ENCODE results near the gene HYAL2.

The HYAL2 gene

DNA sequence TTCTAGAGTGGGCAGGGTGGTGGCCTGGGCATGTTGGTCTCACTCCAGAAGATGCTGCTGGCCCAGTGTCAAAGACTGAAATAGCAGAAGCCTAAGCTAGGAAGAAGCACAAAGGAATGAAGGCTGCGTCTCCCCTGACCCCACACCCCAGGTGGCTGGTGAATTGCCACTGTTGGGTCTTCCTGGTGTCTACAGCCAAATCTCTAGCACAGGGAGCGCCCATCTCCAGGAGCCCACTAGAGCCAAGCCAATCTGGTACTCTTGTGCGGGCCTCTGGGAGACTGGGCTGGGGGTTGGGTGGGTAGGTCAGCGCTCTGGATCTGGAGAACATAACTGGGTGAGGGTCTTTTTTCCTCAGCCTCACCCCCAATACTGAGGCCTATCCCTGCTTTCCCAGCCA lies 4.6 kb upstream of the HYAL2 start:
- peaks cover 10% of the 10 kb centered on the region for H3K79me1 ChIP-seq (ENCODE audit: low read depth, low read length)
- peaks cover 39 to 61% of the 10 kb centered on the region in 2 donors for H3K36me3 ChIP-seq (replicated peaks in 1 of 2; ENCODE audit: control insufficient read depth in 2 of 2, insufficient read depth in 2 of 2, low read length in 2 of 2)
- no peak overlapping the region for H3K9ac ChIP-seq (ENCODE audit: low read depth, low read length, poor library complexity)
- no CpG with 5 or more reads among the region's 4 CpGs for WGBS, 2 donors (ENCODE audit: extremely low coverage in 2 of 2, insufficient read length in 2 of 2, insufficient replicate concordance in 1 of 2)
- H3K18ac ChIP-seq (ENCODE audit: low read length) = no peak overlapping the region
- H3K23ac ChIP-seq (ENCODE audit: low read depth, low read length, poor library complexity) = no peak overlapping the region
- no peak overlapping the region for H2AK5ac ChIP-seq (ENCODE audit: low read depth, low read length)
- H4K8ac ChIP-seq (ENCODE audit: low read depth, low read length) = no peak overlapping the region
- no peak overlapping the region for H3K14ac ChIP-seq (ENCODE audit: low read length)
- H2BK120ac ChIP-seq (ENCODE audit: low read depth, low read length) = no peak overlapping the region
- H3K27me3 ChIP-seq (ENCODE audit: control insufficient read depth in 3 of 3, insufficient read depth in 3 of 3, low read depth in 1 of 3, low read length in 3 of 3) = no peaks in the 10 kb centered on the region
- H2AFZ ChIP-seq (ENCODE audit: low read length) = no peak overlapping the region
- no peak for DNase-seq (ENCODE audit: low spot score)
- H3K4me3 ChIP-seq (ENCODE audit: low read length in 2 of 2) = peak overlapping the region; percentile 74 to 98
- no peak overlapping the region for H2BK15ac ChIP-seq (ENCODE audit: low read length)
- peaks cover 17% of the 10 kb centered on the region in 2 donors for H3K4me1 ChIP-seq (ENCODE audit: control insufficient read depth in 2 of 2, insufficient read depth in 1 of 2, low read depth in 1 of 2, low read length in 2 of 2)
- H3K27ac ChIP-seq (replicated peaks; ENCODE audit: low read length) = no peak overlapping the region
- no peaks in the 10 kb centered on the region for H3K9me3 ChIP-seq (replicated peaks in 1 of 2; ENCODE audit: control insufficient read depth in 2 of 2, insufficient read depth in 1 of 2, low read depth in 1 of 2, low read length in 2 of 2)
- no peak overlapping the region for H3K4ac ChIP-seq (ENCODE audit: low read length)
- H4K91ac ChIP-seq (ENCODE audit: low read depth, low read length, poor library complexity) = no peak overlapping the region
- no peak overlapping the region for H2BK12ac ChIP-seq (ENCODE audit: low read length)
- peak overlapping the region; percentile 94 for H3K4me2 ChIP-seq (ENCODE audit: insufficient read depth, low read length, poor library complexity, severe bottlenecking)
- peak overlapping the region; percentile 26 for H2BK5ac ChIP-seq (ENCODE audit: low read length)

DNA sequence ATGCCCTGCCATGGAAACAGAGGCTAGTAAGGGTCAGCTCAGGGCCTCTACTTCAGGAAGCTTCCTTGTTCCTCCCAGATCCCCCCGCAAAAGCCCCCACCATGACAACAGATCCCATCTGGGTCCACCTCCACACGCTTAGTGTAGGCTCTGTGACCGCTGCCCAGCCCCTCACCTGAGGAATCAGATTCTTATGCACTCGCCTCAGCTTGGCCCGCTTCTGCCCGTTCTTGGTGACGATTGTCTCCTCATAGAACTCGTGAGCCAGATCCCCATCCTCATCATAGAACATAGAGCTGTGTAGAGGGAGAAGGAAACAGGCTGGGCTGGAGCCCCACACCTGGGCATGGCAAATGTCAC lies 3.6 kb upstream of the HYAL2 start:
- peaks cover 10% of the 10 kb centered on the region for H3K79me1 ChIP-seq (ENCODE audit: low read depth, low read length)
- H2BK5ac ChIP-seq (ENCODE audit: low read length) = no peak overlapping the region
- H2BK120ac ChIP-seq (ENCODE audit: low read depth, low read length) = no peak overlapping the region
- no peaks in the 10 kb centered on the region for H3K9me3 ChIP-seq (replicated peaks in 1 of 2; ENCODE audit: control insufficient read depth in 2 of 2, insufficient read depth in 1 of 2, low read depth in 1 of 2, low read length in 2 of 2)
- H2BK12ac ChIP-seq (ENCODE audit: low read length) = no peak overlapping the region
- no peak overlapping the region for H4K91ac ChIP-seq (ENCODE audit: low read depth, low read length, poor library complexity)
- peaks cover 20% of the 10 kb centered on the region in 2 donors for H3K4me1 ChIP-seq (ENCODE audit: control insufficient read depth in 2 of 2, insufficient read depth in 1 of 2, low read depth in 1 of 2, low read length in 2 of 2)
- peaks cover 29 to 51% of the 10 kb centered on the region in 2 donors for H3K36me3 ChIP-seq (replicated peaks in 1 of 2; ENCODE audit: control insufficient read depth in 2 of 2, insufficient read depth in 2 of 2, low read length in 2 of 2)
- no peak overlapping the region for H3K23ac ChIP-seq (ENCODE audit: low read depth, low read length, poor library complexity)
- WGBS, 2 donors (ENCODE audit: extremely low coverage in 2 of 2, insufficient read length in 2 of 2, insufficient replicate concordance in 1 of 2) = no CpG with 5 or more reads among the region's 8 CpGs
- no peak for DNase-seq (ENCODE audit: low spot score)
- no peak overlapping the region for H3K14ac ChIP-seq (ENCODE audit: low read length)
- H4K8ac ChIP-seq (ENCODE audit: low read depth, low read length) = no peak overlapping the region
- no peak overlapping the region for H3K9ac ChIP-seq (ENCODE audit: low read depth, low read length, poor library complexity)
- no peak overlapping the region for H2AFZ ChIP-seq (ENCODE audit: low read length)
- H3K4ac ChIP-seq (ENCODE audit: low read length) = no peak overlapping the region
- H3K4me3 ChIP-seq (ENCODE audit: low read length in 2 of 2) = no peak overlapping the region
- no peak overlapping the region for H2AK5ac ChIP-seq (ENCODE audit: low read depth, low read length)
- H3K18ac ChIP-seq (ENCODE audit: low read length) = no peak overlapping the region
- no peaks in the 10 kb centered on the region for H3K27me3 ChIP-seq (ENCODE audit: control insufficient read depth in 3 of 3, insufficient read depth in 3 of 3, low read depth in 1 of 3, low read length in 3 of 3)
- H3K4me2 ChIP-seq (ENCODE audit: insufficient read depth, low read length, poor library complexity, severe bottlenecking) = no peak overlapping the region
- H2BK15ac ChIP-seq (ENCODE audit: low read length) = no peak overlapping the region
- H3K27ac ChIP-seq (replicated peaks; ENCODE audit: low read length) = no peak overlapping the region

DNA sequence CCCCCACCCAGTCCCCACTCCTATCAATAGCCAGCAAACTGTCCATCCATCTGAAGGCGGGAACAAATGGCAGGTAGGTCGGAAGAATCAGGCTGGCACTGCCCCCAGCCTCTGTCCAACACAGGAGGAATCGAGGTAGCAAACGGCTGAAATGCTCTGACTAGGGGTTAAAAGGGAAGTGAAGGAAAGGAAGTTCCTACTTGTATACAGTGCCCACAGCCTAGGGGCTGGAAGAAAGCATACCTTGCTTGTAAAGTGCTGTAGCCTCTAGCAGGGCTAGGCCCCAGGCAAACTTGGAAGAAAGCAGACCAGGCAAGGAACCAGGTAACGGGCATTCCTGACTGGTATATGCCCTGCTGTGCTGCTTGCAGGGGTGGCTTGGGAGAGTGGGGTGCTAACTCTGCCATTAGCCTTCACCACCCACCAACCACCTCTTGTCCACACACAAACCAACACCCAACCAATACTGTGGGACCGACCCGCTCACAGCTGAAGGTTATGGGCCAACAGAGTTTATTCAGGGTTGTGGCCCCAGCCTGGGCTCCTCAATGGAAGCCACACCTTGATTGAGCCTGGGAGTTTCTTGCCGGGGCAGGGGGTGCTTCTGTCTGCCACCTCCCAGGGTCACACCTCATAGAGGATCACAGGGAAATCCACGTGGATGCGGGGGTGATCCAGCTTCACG lies 3.1 kb upstream of the HYAL2 start:
- Histone ChIP-seq H3K4me3 (ENCODE audit: low read length in 2 of 2) (no peak overlapping the region), H2BK120ac (ENCODE audit: low read depth, low read length) (no peak overlapping the region), H3K14ac (ENCODE audit: low read length) (no peak overlapping the region), H3K27ac (replicated peaks; ENCODE audit: low read length) (no peak overlapping the region), H3K27me3 (ENCODE audit: control insufficient read depth in 3 of 3, insufficient read depth in 3 of 3, low read depth in 1 of 3, low read length in 3 of 3) (no peaks in the 10 kb centered on the region), H3K36me3 (replicated peaks in 1 of 2; ENCODE audit: control insufficient read depth in 2 of 2, insufficient read depth in 2 of 2, low read length in 2 of 2) (peaks cover 24 to 46% of the 10 kb centered on the region in 2 donors), H2AK5ac (ENCODE audit: low read depth, low read length) (no peak overlapping the region), H4K91ac (ENCODE audit: low read depth, low read length, poor library complexity) (no peak overlapping the region), H3K18ac (ENCODE audit: low read length) (no peak overlapping the region), H3K4me2 (ENCODE audit: insufficient read depth, low read length, poor library complexity, severe bottlenecking) (no peak overlapping the region), H2BK5ac (ENCODE audit: low read length) (no peak overlapping the region), H2BK15ac (ENCODE audit: low read length) (no peak overlapping the region), H2BK12ac (ENCODE audit: low read length) (no peak overlapping the region), H3K79me1 (ENCODE audit: low read depth, low read length) (peaks cover 10% of the 10 kb centered on the region), H3K4ac (ENCODE audit: low read length) (no peak overlapping the region), H3K23ac (ENCODE audit: low read depth, low read length, poor library complexity) (no peak overlapping the region), H3K9ac (ENCODE audit: low read depth, low read length, poor library complexity) (no peak overlapping the region), H3K9me3 (replicated peaks in 1 of 2; ENCODE audit: control insufficient read depth in 2 of 2, insufficient read depth in 1 of 2, low read depth in 1 of 2, low read length in 2 of 2) (no peaks in the 10 kb centered on the region), H3K4me1 (ENCODE audit: control insufficient read depth in 2 of 2, insufficient read depth in 1 of 2, low read depth in 1 of 2, low read length in 2 of 2) (peaks cover 20 to 21% of the 10 kb centered on the region in 2 donors), H4K8ac (ENCODE audit: low read depth, low read length) (no peak overlapping the region), H2AFZ (ENCODE audit: low read length) (no peak overlapping the region)
- no CpG with 5 or more reads among the region's 11 CpGs for WGBS, 2 donors (ENCODE audit: extremely low coverage in 2 of 2, insufficient read length in 2 of 2, insufficient replicate concordance in 1 of 2)
- DNase-seq (ENCODE audit: low spot score) = no peak

DNA sequence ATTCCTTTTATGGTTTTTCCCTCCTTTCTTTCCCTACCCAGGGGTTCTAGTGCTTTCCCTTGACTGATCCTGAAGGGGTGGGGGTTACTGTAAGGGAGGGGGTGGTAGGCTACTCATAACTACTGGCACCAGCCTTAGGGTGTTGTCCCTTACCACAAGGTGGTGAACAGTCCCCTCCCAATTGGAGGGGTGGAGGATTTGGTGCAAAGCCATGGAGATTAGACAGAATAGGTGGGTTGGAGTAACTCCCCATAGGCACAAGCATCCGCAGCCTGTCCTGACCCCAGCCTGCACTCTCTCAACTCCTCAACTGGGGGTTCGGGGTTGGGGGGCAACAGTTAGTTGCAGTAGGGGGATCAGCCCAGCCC lies 2.6 kb upstream of the HYAL2 start:
- Histone ChIP-seq H3K27ac (replicated peaks; ENCODE audit: low read length) (no peak overlapping the region), H3K23ac (ENCODE audit: low read depth, low read length, poor library complexity) (no peak overlapping the region), H3K79me1 (ENCODE audit: low read depth, low read length) (peaks cover 15% of the 10 kb centered on the region), H2BK12ac (ENCODE audit: low read length) (no peak overlapping the region), H4K91ac (ENCODE audit: low read depth, low read length, poor library complexity) (no peak overlapping the region), H3K4me3 (ENCODE audit: low read length in 2 of 2) (no peak overlapping the region), H3K4me2 (ENCODE audit: insufficient read depth, low read length, poor library complexity, severe bottlenecking) (no peak overlapping the region), H3K18ac (ENCODE audit: low read length) (no peak overlapping the region), H3K9me3 (replicated peaks in 1 of 2; ENCODE audit: control insufficient read depth in 2 of 2, insufficient read depth in 1 of 2, low read depth in 1 of 2, low read length in 2 of 2) (no peaks in the 10 kb centered on the region), H3K4me1 (ENCODE audit: control insufficient read depth in 2 of 2, insufficient read depth in 1 of 2, low read depth in 1 of 2, low read length in 2 of 2) (peaks cover 25 to 26% of the 10 kb centered on the region in 2 donors), H3K4ac (ENCODE audit: low read length) (no peak overlapping the region), H2AFZ (ENCODE audit: low read length) (no peak overlapping the region), H3K9ac (ENCODE audit: low read depth, low read length, poor library complexity) (no peak overlapping the region), H2BK120ac (ENCODE audit: low read depth, low read length) (no peak overlapping the region), H2AK5ac (ENCODE audit: low read depth, low read length) (no peak overlapping the region), H3K14ac (ENCODE audit: low read length) (no peak overlapping the region), H3K36me3 (replicated peaks in 1 of 2; ENCODE audit: control insufficient read depth in 2 of 2, insufficient read depth in 2 of 2, low read length in 2 of 2) (peaks cover 20 to 42% of the 10 kb centered on the region in 2 donors), H3K27me3 (ENCODE audit: control insufficient read depth in 3 of 3, insufficient read depth in 3 of 3, low read depth in 1 of 3, low read length in 3 of 3) (no peaks in the 10 kb centered on the region), H2BK15ac (ENCODE audit: low read length) (no peak overlapping the region), H4K8ac (ENCODE audit: low read depth, low read length) (no peak overlapping the region), H2BK5ac (ENCODE audit: low read length) (no peak overlapping the region)
- no CpG with 5 or more reads among the region's 2 CpGs for WGBS, 2 donors (ENCODE audit: extremely low coverage in 2 of 2, insufficient read length in 2 of 2, insufficient replicate concordance in 1 of 2)
- DNase-seq (ENCODE audit: low spot score) = no peak
